ENCODE measurements around the gene TLCD1.

The TLCD1 gene

DNA sequence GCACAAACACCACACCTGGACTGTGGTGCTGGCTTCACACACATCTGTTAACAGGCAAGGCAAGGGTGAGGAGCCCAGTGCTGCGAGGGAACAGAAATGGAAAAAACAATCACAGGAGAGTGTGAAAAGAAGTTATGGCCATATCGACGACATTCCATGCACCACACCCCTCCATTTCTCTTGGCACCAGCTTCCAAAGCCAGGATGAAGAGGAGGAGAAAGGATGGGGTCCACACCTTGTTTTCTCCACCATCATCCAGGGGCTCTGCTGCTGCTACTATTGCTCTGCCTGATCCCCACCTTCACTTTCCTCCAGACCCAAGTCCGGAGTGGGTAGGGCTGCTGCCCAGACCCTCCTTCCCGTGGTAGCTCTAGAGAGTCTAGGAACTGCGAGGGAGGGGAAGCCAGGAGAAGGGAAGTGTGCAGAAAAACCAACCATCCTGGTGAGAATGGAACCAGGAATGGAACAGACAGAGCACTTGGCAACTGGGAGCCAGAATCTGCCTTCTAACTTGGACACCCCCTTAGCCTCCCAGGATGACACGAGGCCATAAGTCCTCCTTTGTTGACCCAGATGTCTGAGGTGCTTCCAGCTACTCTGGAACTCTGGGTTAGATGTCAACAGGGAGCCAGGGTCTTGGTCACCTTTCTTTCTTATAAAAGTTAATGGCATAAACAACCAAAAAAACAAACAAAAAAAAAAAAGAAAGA is 13.2 kb downstream of the TLCD1 start:
- DNase-seq (ENCODE audit: low spot score): no peak

DNA sequence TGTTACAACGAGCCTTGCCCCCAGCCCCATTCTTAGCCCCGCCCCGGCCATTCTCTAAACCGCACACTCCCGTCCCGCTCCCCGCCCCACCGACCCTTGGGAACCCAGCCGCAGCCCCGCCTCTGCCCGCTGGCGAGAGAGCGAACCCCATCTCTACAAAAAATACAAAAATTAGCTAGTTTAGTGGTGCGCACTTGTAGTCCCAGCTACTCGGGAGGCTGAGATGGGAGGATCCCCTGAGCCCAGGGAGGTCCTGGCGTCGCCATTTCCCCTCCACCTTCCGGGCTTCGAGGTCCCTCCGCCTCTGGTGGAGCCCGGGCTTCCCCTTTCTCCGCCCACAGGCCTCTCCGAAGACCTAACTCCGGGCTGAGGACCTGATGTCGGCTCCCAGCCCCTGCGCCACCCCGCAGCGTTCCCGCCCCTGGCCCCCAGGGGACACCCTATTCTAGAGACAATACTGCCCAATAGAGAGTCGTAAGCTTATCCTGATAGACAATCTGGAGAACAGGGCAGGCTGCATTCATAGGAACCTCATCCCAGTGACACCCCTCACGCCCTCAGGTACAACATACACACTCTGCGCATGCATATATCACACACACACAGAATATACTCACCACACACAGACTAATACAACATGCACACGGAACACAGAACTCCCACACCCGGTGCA is 13.9 kb downstream of the TLCD1 start:
- DNase-seq (ENCODE audit: low spot score): no peak

- DNase-seq (ENCODE audit: low spot score): no peak
Measured at GRCh38 chr17:28711723-28712031, 14.4 kb downstream of the TLCD1 start, which contains the start of gene PROCA1. Gene PROCA1 (minus strand): TSS chr17:28711888. CDS start chr17:28711660, 228 bp downstream.

DNA sequence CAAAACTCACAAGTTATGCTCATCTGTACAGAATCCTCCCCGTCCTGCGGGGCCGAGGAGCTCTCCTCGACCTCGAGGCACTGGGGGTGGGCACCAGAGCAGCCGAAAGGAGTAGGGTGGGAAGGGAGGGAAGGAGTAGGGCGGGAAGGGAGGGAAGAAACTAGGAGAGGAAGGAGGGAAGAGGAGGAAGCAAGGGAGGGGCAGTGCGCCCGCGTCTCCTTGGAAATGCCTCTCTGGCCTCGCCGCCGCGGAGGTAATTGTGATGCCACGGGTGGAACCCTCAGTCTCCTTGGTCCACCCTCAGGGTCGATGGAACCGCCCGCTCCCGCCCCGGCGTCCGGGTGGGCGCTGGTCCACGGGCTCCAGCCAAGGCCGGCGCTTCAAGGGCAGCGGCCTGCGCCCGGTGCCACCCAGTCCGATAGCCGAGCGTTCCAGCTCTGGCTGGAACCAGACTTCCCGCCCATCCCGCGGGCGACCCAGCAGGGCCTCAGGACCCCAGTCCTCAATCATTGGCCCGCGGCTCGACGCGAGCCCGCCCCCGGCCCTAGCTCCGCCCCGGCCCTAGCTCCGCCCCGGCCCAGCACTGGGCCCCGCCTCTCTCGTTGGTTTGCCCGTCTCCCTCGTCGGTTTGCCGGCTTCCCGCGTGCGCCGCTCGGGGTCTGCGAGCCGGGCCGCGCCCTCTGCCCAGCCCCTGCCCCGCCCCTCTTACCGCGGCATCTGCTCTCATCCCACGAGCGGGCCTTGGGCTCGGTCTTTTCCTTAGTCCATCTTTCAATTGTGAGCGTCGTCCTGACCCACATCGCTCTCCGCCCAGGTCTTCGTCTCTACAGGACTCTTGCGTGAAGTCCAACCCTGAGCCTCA is 14.9 kb downstream of the TLCD1 start:
- DNase-seq (ENCODE audit: low spot score): peak; percentile 92

- no peak for DNase-seq (ENCODE audit: low spot score)
Measured at GRCh38 chr17:28707339-28707720, 18.7 kb downstream of the TLCD1 start.

- DNase-seq (ENCODE audit: low spot score): no peak
Measured at GRCh38 chr17:28706471-28707338, 19.3 kb downstream of the TLCD1 start.

DNA sequence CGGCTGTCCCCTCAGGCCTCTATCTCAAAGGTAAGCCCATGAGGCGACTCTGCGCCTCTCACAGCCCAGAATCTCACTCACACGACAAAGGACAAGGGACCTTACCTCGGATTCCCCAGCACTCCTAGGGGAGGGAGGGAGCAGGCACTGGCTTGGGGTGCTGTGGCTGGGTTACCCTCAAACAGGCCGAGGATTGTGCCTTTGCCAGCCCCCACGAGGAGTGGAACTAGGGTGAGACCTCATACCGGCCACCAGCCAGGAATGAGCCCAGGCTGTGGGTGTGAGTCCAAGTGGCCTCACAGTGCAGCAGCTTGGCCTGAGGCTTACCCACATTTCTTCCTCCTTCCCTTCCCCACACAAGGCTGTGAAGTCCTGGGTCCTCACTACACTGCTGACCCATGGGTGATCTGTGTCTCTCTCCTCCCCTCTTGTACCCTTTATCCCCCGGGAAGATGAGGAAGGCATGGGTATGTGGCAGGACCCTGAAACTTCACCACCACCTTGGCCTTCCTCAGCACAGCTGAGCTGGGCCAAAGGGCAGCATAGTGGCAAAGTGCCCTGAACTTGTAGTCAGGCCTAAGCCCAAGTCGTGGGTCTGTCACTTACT is 20.2 kb downstream of the TLCD1 start:
- DNase-seq (ENCODE audit: low spot score): no peak

DNA sequence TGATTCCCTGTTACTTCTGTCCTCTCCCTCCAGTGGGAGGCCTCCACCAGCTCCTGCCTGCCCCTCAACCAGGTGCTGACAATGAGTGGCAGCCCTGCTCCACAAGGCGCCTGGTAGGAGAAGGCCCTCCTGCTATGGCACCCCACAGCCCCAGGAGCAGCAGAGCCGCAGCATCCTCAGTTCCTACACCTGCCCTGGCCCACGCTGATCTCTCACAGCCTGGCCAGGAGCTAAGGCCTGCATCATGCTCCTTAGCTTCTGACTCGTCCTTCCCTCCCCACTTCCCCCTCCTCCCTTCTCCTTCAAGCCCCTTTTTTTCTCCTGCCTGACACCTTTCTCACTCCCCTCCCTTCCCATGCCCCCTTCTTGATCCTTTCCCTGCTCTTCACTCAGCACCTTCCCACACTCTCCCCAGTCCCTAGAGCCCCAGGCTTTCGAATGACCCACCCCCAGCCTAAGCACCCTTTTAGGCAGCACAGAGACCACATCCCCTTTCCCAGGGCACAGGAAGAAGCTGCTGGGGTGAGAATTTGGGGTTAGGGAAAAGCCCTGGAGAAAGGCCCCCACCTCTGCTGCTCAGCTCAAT is 20.9 kb downstream of the TLCD1 start:
- no peak for DNase-seq (ENCODE audit: low spot score)

DNA sequence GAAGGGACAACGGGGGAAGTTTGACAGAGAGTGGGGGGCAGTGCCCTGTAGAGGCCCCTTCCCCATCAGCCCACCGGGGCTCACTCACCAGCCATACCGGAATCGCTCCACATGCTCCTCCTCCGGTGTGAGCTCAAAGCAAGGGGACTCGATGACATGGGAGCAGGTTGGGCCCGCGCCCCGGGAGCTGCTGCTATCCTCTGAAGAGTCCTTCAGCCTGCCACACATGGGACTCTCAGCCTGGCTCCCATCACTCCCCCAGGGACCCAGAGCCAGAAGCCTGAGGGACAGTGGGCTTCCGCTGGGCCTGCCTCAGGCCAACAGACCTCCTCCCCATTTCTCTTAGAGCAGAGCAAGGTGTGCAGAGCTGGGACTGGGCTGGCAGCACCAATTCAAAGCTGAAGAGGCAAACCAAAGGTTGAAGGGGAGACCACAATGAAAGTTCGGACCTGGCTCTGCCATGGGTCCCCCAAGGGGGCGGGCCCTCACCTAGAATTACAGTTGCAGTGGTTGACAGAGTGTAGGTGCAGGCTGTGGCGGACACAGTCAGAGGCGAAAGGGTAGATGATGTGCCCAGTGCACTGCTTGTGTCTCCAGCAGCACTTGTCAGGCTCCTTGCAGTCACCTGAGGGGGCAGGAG is 21.7 kb downstream of the TLCD1 start:
- no peak for DNase-seq (ENCODE audit: low spot score)

DNA sequence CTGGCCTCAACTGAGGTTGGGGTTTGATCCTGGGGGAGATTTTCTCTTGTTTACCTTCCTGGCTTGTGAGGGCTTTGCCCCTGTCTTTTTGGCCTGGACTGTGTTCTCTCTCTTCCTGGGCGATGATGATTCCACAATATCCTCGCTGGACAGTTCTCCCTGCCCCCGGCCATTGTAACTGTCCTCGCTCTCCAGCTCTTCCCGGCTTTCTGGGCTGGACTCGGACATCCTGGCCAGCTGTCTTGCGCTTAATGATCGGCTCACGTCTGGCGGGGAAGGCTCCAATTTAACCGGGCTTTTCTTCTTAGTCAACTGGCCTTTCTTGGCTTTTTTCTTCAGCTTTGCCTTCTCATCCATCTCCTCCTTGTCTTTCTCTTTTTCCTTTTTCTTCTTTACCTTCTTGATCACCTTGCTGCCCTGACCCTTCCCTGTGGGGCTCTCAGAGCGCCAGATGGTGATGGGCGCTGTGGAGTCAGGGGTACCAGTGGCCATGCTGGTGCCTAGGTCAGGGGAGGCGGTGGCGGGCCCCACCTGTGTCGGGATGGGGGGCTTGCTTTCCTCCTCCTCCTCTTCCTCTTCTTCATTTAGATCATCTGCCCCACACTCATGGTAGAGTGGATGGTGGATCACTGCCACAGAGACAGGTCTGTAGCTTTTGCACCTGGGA is 22.3 kb downstream of the TLCD1 start:
- DNase-seq (ENCODE audit: low spot score): no peak

DNA sequence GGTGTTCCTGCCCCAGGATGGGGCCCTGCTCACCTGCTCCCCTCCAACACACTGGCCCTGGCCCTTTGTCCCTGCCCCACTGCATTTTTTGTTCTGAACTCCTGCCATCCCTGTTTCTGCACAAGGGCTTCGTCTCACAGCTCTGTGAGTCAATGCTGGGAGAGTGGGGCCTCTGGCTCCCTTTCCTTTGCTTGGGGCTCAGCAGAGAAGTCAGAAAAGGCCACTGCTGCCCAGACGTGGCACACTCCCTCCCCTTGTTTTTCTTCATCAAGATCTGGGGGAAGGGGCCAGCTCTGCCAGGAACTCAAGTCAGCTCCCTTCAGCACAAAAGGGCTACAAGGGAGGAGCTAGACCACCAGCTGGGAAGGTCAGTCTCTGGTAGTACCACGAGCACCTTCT is 23.3 kb downstream of the TLCD1 start:
- DNase-seq (ENCODE audit: low spot score): no peak

GRCh38 chr17:28702026-28702751 is 23.8 kb downstream of the TLCD1 start:
- DNase-seq (ENCODE audit: low spot score): no peak

GRCh38 chr17:28700830-28701492 is 25.1 kb downstream of the TLCD1 start:
- DNase-seq (ENCODE audit: low spot score): no peak

- no peak for DNase-seq (ENCODE audit: low spot score)
Measured at GRCh38 chr17:28700278-28700677, 25.8 kb downstream of the TLCD1 start.

DNA sequence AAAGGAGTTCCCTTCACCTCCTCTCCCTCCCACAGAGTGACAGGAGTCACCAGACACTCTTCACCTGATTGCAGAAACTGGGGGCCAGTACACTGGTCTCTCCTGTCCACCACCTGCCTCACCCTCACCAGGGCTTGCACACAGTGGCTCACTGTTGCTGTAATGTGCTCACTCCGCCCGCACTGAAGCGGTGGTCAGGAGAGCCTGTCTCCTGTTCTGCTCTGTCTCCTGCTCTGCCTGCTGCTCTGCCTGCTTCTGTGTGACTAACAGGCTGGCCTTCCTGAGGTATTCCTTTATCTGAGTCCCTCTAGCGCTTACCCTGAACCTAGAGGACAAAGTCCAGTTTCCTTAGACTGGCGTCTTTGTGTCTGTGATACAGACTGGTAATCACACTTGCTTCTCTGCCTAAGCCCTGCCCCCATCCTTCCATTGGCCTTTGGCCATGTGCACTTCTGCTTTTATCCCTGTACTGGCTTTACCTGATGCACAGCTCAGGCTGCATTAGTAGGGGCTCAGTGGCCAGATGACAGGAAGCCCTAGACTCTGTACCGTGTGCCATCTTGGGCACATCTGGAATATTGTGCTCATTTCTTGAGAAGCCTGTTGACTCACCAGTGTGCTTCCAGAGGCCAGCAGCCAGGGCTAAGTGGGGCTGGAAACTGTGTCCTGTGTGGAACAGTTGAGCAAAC is 27.6 kb downstream of the TLCD1 start:
- no peak for DNase-seq (ENCODE audit: low spot score)

DNA sequence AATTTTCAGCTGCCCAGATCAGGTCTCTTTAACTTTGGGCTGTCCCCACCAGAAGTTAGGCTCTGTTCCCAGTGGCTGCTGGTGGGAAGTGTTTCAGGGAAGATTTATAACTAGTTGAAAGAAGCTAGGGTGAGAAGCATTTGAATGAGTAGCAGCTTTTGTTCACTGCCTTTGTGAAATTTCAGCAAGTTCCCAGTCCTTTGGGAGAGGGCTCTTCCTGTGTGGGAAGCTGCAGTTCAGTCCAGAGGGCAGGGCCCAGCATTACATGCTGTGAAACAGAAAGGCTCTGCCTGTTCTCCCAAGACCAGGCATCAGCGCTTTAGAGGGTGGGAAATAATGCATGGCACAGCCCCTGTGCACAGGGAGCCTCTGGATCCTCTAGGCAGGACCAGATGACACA is 32.2 kb downstream of the TLCD1 start:
- DNase-seq (ENCODE audit: low spot score): no peak

DNA sequence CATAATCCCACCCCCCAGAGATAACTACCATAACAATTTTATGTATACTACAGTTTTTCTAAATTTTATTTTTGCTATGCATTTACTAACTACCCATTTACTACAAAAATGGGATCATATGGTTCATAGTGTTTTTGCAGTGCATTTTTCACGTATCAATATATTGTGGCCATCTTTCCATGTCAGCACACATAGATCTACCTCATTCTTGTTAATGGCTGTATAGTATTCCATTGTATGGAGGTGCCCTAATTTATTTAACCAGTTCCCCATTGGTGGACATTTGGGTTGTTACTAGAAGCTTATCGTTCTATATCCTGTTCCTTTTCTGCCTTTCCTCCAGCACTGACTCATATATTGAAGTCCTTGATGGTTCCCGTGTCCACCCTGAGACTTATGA is 37.0 kb downstream of the TLCD1 start:
- no peak for DNase-seq (ENCODE audit: low spot score)

DNA sequence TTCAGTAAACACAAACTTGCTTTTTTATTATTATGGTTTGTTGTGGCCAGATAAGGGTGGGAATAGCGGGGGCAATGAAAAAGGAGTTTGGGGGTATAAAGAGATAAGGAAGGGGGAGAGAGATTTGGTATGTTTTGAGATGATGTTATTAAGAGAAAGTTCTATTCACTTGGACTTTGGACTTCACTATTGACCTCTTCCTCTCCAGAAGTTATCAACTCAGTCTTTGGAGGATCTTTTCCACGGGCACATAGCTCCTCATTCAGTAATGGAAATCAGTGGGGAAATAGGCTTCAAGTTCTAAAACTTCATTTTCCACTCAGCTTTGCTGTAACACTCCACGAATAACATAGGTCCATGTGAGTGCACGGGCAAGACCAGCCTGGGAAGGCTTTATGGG is 37.6 kb downstream of the TLCD1 start:
- DNase-seq (ENCODE audit: low spot score): no peak

Data from RKO (cell line).